Measurements from ENCODE around the gene KAZN. TPM values are rescaled to one million over a fixed set of nuclear protein-coding genes. Genes with fewer than 3 reads are reported as not detected.

The KAZN gene
- total RNA-seq, 4 donors from 2014 or later, result 9.2 to 30.6 (median 21.2) TPM

GRCh38 chr1:14596591-14596990, 1.9 kb upstream of the KAZN start:
- TF ChIP-seq, protein P1, sequence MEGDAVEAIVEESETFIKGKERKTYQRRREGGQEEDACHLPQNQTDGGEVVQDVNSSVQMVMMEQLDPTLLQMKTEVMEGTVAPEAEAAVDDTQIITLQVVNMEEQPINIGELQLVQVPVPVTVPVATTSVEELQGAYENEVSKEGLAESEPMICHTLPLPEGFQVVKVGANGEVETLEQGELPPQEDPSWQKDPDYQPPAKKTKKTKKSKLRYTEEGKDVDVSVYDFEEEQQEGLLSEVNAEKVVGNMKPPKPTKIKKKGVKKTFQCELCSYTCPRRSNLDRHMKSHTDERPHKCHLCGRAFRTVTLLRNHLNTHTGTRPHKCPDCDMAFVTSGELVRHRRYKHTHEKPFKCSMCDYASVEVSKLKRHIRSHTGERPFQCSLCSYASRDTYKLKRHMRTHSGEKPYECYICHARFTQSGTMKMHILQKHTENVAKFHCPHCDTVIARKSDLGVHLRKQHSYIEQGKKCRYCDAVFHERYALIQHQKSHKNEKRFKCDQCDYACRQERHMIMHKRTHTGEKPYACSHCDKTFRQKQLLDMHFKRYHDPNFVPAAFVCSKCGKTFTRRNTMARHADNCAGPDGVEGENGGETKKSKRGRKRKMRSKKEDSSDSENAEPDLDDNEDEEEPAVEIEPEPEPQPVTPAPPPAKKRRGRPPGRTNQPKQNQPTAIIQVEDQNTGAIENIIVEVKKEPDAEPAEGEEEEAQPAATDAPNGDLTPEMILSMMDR (IDR thresholded peaks at IDR 0.05), result no peak
- no peak for DNase-seq (ENCODE audit: low spot score)
- ATAC-seq (ENCODE audit: low FRiP score), result no peak

DNA sequence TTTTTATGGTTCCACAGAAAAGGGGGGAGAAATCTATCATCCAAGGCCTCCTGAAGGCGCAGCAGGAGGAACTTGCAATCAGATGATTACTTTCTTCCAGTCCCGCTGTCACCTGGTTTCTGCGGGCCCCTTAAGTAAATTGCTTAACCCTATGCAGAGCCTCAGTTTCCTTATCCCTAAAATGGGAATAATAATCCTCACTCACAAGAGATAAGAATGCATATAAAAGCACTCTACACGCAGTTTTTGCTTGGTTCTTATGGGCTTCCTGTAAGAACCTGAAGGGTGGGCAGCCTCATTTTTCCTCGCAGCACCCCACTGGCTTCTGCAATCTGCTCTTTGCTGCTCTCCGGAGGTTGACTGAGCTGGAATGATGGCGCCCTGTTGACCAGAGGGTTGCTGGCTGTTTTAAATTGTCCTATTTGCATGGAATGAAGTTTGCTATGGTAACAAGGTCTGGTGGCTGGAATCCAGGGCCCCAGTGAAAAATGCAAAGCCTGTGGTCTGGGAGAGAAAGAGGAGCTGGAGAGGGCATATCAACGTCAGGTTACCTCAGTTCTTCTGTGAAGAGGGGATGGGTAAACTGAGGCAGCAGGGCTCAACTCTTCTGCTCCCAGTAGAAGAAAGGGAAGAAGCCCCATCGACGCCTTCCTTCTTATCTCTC, 1.0 kb upstream of the KAZN start:
- TF ChIP-seq, protein P1 (IDR thresholded peaks at IDR 0.05), result no peak
- no peak for DNase-seq (ENCODE audit: low spot score)
- ATAC-seq (ENCODE audit: low FRiP score), result no peak

- ATAC-seq (ENCODE audit: low FRiP score), result no peak
- no peak for DNase-seq (ENCODE audit: low spot score)
- TF ChIP-seq, protein P1 (IDR thresholded peaks at IDR 0.05), result no peak
Measured at GRCh38 chr1:14598007-14598497, 433 bp upstream of the KAZN start.

GRCh38 chr1:14599183-14599791, 802 bp downstream of the KAZN start:
- ATAC-seq (ENCODE audit: low FRiP score) (no peak), DNase-seq (ENCODE audit: low spot score) (no peak)
- TF ChIP-seq, protein P1 (IDR thresholded peaks at IDR 0.05), result no peak

GRCh38 chr1:14599800-14600199, 1.3 kb downstream of the KAZN start:
- TF ChIP-seq, protein P1 (IDR thresholded peaks at IDR 0.05), result no peak
- ATAC-seq (ENCODE audit: low FRiP score) (no peak), DNase-seq (ENCODE audit: low spot score) (no peak)

DNA sequence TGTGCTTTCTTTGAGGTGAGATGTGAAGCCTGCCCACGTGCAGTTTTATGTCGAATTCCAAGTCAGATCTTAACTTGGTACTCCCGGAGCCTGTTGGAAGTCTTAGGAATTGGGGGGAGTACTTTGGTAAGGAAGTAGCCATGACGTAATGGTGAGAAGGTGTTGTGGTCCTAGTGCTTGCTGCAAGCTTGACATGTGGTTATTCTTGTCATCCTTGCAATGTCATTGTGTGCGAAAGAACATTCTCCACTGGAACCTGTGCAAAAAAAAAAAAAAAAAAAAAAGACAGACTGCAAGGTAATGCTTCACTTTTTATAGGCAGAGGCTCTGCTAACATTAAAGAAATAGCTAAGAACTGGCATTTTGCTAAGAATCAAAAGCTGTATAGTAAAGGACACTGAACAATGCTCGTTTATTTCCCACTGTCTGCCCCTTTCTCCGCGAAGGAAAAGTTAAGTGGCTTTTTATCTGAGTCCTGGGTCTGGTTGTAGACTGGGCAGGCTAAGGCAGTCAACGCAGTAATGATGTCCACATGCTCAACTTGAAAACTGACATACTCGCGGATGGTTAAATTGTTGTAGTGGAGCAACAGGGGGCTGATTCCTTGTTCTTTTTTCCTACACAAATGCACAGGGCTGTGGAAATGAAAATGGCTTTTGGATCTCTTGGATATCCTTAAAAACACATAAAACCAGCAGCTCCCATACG, 2.1 kb downstream of the KAZN start:
- TF ChIP-seq, protein P1 (IDR thresholded peaks at IDR 0.05), result no peak
- no peak for ATAC-seq (ENCODE audit: low FRiP score)
- no peak for DNase-seq (ENCODE audit: low spot score)

Measured in omental fat pad (tissue), 4 donors.